K562 (cell line): ENCODE results near the gene POM121. TPM values are rescaled to one million over a fixed set of nuclear protein-coding genes. Genes with fewer than 3 reads are reported as not detected.

Experiments used
- ARID3B ChIP-seq: fragments of 250-450 bp; sonication (Bioruptor Pico); IDR thresholded peaks from 2 replicates; pipeline ENCODE4 v1.4.0; 2020; ENCODE audit warnings: borderline replicate concordance
- BRCA1 ChIP-seq, 2 experiments: fragments of 450-650 bp in 1 of 2; sonication (generic) in 1 of 2; formaldehyde crosslinking in 1 of 2; IDR thresholded peaks; 2 replicates each; pipeline versions ENCODE4 v1.5.0 to v1.6.1; 2017 to 2020; ENCODE audit warnings: mild to moderate bottlenecking in 1 of 2, missing genetic modification reagents in 1 of 2
- CBX3 ChIP-seq, 2 experiments: IDR thresholded peaks; 1 replicate in 1 of 2; 2 replicates in 1 of 2; pipeline ENCODE4 v1.6.1; 2012; ENCODE audit warnings: inconsistent platforms in 2 of 2, low read length in 2 of 2, borderline replicate concordance in 1 of 2, control low read depth in 1 of 2
- E2F6 ChIP-seq, 2 experiments: IDR thresholded peaks; 2 replicates each; pipeline ENCODE4 v1.6.1; 2011; ENCODE audit warnings: borderline replicate concordance in 1 of 2, control low read depth in 1 of 2, low read depth in 1 of 2, low read length in 1 of 2, mild to moderate bottlenecking in 1 of 2, mixed read lengths in 1 of 2, moderate library complexity in 1 of 2; ENCODE audit not compliant: insufficient read depth in 1 of 2, insufficient read length in 1 of 2, poor library complexity in 1 of 2, severe bottlenecking in 1 of 2; ENCODE audit errors: extremely low read depth in 1 of 2
- ELF1 ChIP-seq: fragments of 200-800 bp; sonication (Bioruptor generic); IDR thresholded peaks from 2 replicates; pipeline ENCODE4 v1.6.1; 2016; ENCODE audit warnings: missing genetic modification characterization, missing compliant biosample characterization
- ETV5 ChIP-seq: sonication (generic); formaldehyde crosslinking; IDR thresholded peaks from 2 replicates; pipeline ENCODE4 v1.4.0; 2020; ENCODE audit warnings: low read depth, mild to moderate bottlenecking, missing genetic modification reagents
- NCOA4 ChIP-seq: fragments of 450-650 bp; IDR thresholded peaks from 2 replicates; pipeline ENCODE4 v1.6.1; 2018; ENCODE audit warnings: mild to moderate bottlenecking; ENCODE audit not compliant: partially characterized antibody
- NCOA6 ChIP-seq: fragments of 450-650 bp; IDR thresholded peaks from 2 replicates; pipeline ENCODE4 v1.6.1; 2017; ENCODE audit warnings: mild to moderate bottlenecking
- NFIC ChIP-seq: fragments of 450-650 bp; IDR thresholded peaks from 2 replicates; pipeline ENCODE4 v1.6.1; 2017; ENCODE audit warnings: mild to moderate bottlenecking, inconsistent platforms
- RB1 ChIP-seq: fragments of 450-650 bp; IDR thresholded peaks from 2 replicates; pipeline ENCODE4 v1.6.1; 2017; ENCODE audit warnings: low read depth, mild to moderate bottlenecking
- SMAD2 ChIP-seq: fragments of 150-350 bp; IDR thresholded peaks from 2 replicates; pipeline ENCODE4 v1.6.1; 2014; ENCODE audit warnings: low read depth, mild to moderate bottlenecking, low read length
- SMARCB1 ChIP-seq: IDR thresholded peaks from 2 replicates; pipeline ENCODE4 v1.6.1; 2011; ENCODE audit warnings: improper control_type of control experiment, low read depth; ENCODE audit not compliant: insufficient read length
- TAF1 ChIP-seq: IDR thresholded peaks from 2 replicates; pipeline ENCODE4 v1.6.1; 2011; ENCODE audit warnings: mild to moderate bottlenecking, low read length, moderate library complexity; ENCODE audit not compliant: insufficient read depth, control insufficient read depth, severe bottlenecking; ENCODE audit errors: extremely low read depth
- ZNF175 ChIP-seq: fragments of 200-800 bp; sonication (Bioruptor generic); IDR thresholded peaks from 2 replicates; pipeline ENCODE4 v1.6.1; 2016; ENCODE audit warnings: low read depth, mild to moderate bottlenecking, missing genetic modification characterization, missing compliant biosample characterization
- ZNF197 ChIP-seq: fragments of 200-800 bp; sonication (Bioruptor generic); IDR thresholded peaks from 2 replicates; pipeline ENCODE4 v1.6.1; 2016; ENCODE audit warnings: low read depth, missing genetic modification characterization, missing compliant biosample characterization
- ZNF561 ChIP-seq: fragments of 450-650 bp; formaldehyde crosslinking; conservative IDR thresholded peaks from 2 replicates; pipeline ENCODE4 v1.4.0; 2020; ENCODE audit warnings: mild to moderate bottlenecking, moderate library complexity
- polyA plus RNA-seq, 8 experiments: library from polyadenylated mRNA; depleted of rRNA in 4 of 8; stranded (reverse) in 5 of 8; unstranded in 3 of 8; fragments of >200 nt; fragmentation: Nextera tagmentation in 2 of 8; fragmentation: Illumina TruSeq in 1 of 8; extraction: Ambion mirVana in 2 of 8; extraction: Trizol in 1 of 8; gene quantifications; 2 replicates each; pipeline versions ENCODE4 v1.2.1 to v1.2.3, GENCODE V29; 2011 to 2014; ENCODE audit warnings: inconsistent platforms in 1 of 8, missing spikeins in 1 of 8
- total RNA-seq, 7 experiments: library from RNA; depleted of rRNA in 6 of 7; stranded (reverse); fragments of >200 nt in 6 of 7; fragmentation: Illumina TruSeq in 2 of 7; extraction: Trizol in 2 of 7; gene quantifications; 2 replicates each; pipeline versions ENCODE4 v1.2.1 to v1.2.3, GENCODE V29; 2011 to 2021; ENCODE audit warnings: low replicate concordance in 1 of 7
- TF ChIP-seq, protein P1 (sequence below): fragments of 450-650 bp; formaldehyde crosslinking; IDR thresholded peaks from 2 replicates; pipeline ENCODE4 v1.4.0; 2022; ENCODE audit warnings: mild to moderate bottlenecking, moderate library complexity
- TF ChIP-seq, protein P2 (sequence below): sonication (generic); formaldehyde crosslinking; IDR thresholded peaks from 2 replicates; pipeline ENCODE4 v1.8.0; 2022; ENCODE audit warnings: mild to moderate bottlenecking, missing genetic modification reagents

POM121 gene
- total and polyA plus RNA-seq, 9 of the 15 experiments (the other 6 are each of a cell fraction or from before 2014, with no cell fraction given) = 3.6 to 112 (median 12.5) TPM

GRCh38 chr7:72924733-72925545 lies at the start of gene POM121 (continued):
- TF ChIP-seq NCOA6 (no peak), E2F6 (IDR thresholded peaks at IDR 0.05; ENCODE audit: borderline replicate concordance in 1 of 2, extremely low read depth in 1 of 2, insufficient read depth in 1 of 2, insufficient read length in 1 of 2, low read depth in 1 of 2, low read length in 1 of 2, poor library complexity in 1 of 2, severe bottlenecking in 1 of 2) (peak; percentile 35 to 71), ZNF561 (no peak), NFIC (0 out of 2 replicates have a peak, but pooled peaks have one; percentile 7), SMAD2 (no peak), ZNF197 (CRISPR knock-in tag) (peak; percentile 49; the same call in 1 of the 2 replicates), ELF1 (tag) (0 out of 2 replicates have a peak, but pooled peaks have one; percentile 55), CBX3 (IDR thresholded peaks at IDR 0.05; ENCODE audit: borderline replicate concordance in 1 of 2, low read length in 2 of 2) (peak in 1 of 2 experiments; percentile 49; a peak in 1 of 3 replicates), ETV5 (CRISPR knock-in tag) (0 out of 2 replicates have a peak, but pooled peaks have one; percentile 31), RB1 (peak; percentile 63), TAF1 (peak; percentile 87), SMARCB1 (no peak), ARID3B (0 out of 2 replicates have a peak, but pooled peaks have one; percentile 6), NCOA4 (no peak), ZNF175 (CRISPR knock-in tag) (no peak), BRCA1 (IDR thresholded peaks at IDR 0.05) (no peak), BRCA1 (CRISPR knock-in tag; IDR thresholded peaks at IDR 0.05) (no peak)
- TF ChIP-seq, protein P1, sequence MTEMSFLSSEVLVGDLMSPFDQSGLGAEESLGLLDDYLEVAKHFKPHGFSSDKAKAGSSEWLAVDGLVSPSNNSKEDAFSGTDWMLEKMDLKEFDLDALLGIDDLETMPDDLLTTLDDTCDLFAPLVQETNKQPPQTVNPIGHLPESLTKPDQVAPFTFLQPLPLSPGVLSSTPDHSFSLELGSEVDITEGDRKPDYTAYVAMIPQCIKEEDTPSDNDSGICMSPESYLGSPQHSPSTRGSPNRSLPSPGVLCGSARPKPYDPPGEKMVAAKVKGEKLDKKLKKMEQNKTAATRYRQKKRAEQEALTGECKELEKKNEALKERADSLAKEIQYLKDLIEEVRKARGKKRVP (CRISPR knock-in tag) = peak; percentile 59; the same call in 1 of the 2 replicates
- TF ChIP-seq, protein P2, sequence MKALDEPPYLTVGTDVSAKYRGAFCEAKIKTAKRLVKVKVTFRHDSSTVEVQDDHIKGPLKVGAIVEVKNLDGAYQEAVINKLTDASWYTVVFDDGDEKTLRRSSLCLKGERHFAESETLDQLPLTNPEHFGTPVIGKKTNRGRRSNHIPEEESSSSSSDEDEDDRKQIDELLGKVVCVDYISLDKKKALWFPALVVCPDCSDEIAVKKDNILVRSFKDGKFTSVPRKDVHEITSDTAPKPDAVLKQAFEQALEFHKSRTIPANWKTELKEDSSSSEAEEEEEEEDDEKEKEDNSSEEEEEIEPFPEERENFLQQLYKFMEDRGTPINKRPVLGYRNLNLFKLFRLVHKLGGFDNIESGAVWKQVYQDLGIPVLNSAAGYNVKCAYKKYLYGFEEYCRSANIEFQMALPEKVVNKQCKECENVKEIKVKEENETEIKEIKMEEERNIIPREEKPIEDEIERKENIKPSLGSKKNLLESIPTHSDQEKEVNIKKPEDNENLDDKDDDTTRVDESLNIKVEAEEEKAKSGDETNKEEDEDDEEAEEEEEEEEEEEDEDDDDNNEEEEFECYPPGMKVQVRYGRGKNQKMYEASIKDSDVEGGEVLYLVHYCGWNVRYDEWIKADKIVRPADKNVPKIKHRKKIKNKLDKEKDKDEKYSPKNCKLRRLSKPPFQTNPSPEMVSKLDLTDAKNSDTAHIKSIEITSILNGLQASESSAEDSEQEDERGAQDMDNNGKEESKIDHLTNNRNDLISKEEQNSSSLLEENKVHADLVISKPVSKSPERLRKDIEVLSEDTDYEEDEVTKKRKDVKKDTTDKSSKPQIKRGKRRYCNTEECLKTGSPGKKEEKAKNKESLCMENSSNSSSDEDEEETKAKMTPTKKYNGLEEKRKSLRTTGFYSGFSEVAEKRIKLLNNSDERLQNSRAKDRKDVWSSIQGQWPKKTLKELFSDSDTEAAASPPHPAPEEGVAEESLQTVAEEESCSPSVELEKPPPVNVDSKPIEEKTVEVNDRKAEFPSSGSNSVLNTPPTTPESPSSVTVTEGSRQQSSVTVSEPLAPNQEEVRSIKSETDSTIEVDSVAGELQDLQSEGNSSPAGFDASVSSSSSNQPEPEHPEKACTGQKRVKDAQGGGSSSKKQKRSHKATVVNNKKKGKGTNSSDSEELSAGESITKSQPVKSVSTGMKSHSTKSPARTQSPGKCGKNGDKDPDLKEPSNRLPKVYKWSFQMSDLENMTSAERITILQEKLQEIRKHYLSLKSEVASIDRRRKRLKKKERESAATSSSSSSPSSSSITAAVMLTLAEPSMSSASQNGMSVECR (CRISPR knock-in tag) = peak; percentile 79
